HG03432 (cell line): ENCODE results near the gene BRAT1.
"Not testable (repeated sequence)": the region's sequence is repeated elsewhere in the genome, so short reads cannot be mapped to it uniquely, and the experiment has no call there.

ENCODE experiments used
- ATAC-seq: cut with Tn5 transposase; IDR thresholded peaks from one replicate; pipeline ENCODE4 v1.9.1; 2021; ENCODE audit warnings: mild to moderate bottlenecking, moderate library complexity; ENCODE audit not compliant: unreplicated experiment

BRAT1 gene

GRCh38 chr7:2564970-2565540 lies 9.7 kb upstream of the BRAT1 start:
- no peak for ATAC-seq

DNA sequence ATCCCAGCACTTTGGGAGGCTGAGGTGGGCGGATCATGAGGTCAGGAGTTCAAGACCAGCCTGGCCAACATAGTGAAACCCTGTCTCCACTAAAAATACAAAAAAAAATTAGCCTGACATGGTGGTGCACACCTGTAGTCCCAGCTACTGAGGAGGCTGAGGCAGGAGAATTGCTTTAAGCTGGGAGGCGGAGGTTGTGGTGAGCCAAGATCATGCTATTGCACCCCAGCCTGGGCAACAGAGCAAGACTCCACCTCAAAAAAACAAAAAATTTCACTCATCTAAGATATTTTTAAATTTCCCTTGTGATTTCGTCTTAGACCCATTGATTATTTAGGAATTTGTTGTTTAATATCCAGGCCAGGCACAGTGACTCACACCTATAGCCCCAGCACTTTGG lies 8.6 kb upstream of the BRAT1 start:
- not testable (repeated sequence) for ATAC-seq

GRCh38 chr7:2559283-2559950 lies 4.1 kb upstream of the BRAT1 start:
- ATAC-seq = peak; percentile 5

DNA sequence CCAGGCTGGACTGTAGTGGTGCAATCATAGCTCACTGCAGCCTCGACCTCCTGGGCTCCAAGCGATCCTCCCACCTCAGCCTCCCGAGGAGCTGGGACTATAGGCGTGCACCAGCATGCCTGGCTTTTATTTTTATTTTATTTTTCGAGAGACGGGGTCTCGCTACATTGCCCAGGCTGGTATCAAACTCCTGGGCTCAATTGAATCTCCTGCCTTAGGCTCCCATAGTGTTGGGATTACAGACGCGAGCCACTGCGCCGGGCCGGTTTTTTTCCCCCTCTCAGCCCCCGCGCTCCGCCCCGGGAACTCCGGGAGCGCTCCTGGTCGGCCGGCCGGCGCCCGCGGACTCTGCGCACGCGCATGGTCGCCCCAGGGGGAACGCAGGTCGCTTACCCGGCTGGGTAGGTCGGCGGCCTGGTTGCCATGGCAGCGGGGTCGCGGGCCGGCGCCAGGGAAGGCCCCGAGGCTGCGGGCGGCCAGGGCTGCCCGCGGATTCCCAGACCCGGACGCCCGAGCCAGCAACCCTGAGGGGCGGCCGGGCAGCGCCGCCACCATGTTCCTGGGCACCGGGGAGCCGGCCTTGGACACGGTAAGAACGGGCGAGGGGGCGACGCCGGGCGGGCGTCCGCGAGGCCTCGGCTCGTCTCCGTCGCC lies 3.4 kb upstream of the BRAT1 start, which contains the start of gene IQCE:
Gene IQCE (plus strand): TSS at position 351 of the 654 bp plus-strand sequence. CDS start 203 bp downstream, at position 554.
- ATAC-seq = peak; percentile 56

- no peak for ATAC-seq
Measured at GRCh38 chr7:2554661-2555111, 638 bp downstream of the BRAT1 start.

- no peak for ATAC-seq
Measured at GRCh38 chr7:2553831-2554581, 1.3 kb downstream of the BRAT1 start.

- no peak for ATAC-seq
Measured at GRCh38 chr7:2553108-2553507, 2.2 kb downstream of the BRAT1 start.

DNA sequence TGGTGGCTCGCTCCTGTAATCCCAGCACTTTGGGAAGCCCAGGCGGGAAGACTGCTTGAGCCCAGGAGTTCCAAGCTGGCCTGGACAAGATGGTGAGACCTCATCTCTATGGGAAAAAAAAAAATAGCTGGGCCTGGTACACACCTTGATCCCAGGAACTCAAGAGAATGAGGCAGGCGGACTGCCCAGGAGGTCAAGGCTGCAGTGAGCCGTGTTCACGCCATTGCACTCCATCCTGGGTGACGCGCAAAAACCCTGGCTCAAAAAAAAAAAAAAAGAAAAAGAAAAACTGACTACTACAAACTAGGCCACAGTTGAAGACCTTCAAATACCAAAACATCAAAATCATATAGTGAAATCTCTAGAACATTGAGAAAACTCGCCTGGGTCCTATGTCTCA lies 3.9 kb downstream of the BRAT1 start:
- no peak for ATAC-seq

DNA sequence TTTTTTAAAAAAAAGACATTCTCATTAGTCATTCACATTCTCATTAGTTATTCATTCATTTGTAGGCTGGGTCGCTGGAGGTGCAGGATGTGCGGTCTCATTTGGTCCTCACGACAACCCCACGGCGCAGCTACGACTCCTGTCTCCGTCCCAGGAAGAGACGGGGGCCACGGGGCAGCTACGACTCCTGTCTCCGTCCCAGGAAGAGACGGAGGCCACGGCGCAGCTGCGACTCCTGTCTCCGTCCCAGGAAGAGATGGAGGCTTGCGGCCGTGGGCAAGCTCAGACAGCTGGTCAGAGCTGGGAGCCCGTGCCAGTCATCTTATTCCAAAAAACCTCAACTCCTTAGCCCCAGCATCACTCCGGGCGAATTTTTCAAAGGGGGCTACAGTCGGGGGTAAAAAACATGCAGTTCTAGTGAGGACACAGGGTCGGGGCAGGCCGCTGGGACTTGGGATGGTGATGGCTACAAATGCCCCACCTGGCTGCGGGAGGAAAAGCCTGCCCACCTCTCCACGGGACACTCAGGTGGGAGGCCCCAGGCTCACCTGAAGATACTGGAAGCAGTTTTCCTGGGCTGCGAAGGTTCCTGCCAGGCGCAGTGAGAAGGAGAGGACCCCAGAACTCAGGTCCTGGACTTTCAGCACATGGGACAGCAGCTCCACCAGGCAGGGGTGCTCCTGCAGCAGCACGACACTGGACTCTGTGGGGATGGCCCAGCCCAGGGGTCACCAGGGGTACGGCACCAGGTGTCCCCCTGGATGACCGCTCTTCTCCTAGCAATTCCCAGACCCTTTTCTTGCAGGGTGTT lies 8.3 kb downstream of the BRAT1 start:
- no peak for ATAC-seq

GRCh38 chr7:2545746-2546425 lies 9.4 kb downstream of the BRAT1 start:
- ATAC-seq = no peak

DNA sequence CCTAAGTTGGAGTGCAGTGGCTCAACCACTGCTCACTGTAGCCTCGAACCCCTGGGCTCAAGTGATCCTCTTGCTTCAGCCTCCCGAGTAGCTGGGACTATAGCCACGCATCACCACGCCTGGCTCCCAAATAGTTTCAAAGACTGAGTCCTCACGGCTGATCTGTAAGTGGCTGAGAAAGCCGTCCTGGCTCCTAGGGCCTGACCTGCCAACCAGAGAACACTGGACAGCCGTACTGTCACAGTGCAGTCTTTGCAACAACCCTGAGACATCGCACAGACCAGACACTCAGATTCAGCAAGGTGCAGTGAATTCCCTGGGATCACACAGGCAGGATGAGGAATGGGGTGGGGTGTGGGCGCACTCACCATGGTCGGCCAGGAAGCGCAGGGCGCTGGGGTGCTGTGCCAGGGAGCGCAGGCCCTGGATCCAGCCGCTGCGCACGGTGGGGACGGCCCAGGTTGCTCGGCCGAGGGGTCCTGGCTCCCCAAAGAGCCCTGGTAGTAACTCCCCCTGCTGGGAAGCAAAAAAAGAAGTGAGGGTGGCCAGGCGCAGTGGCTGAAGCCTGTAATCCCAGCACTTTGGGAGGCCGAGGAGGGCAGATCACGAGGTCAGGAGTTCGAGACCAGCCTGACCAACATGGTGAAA lies 10.7 kb downstream of the BRAT1 start:
- ATAC-seq = no peak

GRCh38 chr7:2542916-2543871 lies 12.1 kb downstream of the BRAT1 start:
- ATAC-seq = no peak

DNA sequence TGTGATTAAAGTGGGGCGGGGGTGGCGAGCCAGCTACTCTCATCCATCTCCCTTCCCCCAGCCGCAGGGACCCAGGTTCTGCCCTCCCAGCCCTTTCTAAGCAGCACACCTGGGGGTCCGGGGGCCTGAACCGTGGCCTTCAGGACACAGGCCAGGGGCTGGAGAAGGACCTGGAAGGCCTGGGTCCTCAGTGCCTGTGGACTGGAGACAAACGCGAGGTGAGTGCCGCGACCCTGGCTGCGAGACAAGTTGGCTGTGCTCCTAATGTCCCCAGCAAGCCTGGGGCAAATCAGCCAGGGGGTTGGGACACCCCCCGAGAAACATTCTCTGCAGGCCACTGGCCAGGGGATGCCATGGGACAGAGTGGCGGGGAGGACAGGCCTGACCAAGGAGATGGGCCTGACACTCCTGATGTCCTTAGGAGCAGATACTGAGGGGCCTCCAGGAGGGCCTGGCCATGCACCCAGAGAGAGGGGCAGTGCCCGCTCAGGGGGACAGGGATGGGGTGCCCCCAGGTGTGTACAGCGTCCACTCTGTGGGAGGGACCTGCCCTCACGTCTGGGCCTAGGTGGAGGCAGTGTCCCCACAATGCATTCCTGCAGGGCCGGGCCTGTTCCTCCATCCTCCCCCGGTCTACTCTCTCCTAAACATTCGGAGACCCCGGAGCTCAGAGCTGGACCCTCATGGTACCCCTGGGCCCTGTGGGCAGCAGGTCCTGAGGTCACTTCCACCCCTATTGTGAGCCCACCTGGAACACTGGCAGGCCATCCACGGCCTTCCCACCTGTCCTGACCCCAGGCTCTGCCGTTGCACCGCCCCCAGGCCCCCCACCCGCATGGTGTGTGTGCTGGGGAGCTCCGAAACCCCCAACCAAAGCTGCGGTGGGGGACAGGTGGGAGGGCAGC lies 13.1 kb downstream of the BRAT1 start:
- ATAC-seq = no peak

DNA sequence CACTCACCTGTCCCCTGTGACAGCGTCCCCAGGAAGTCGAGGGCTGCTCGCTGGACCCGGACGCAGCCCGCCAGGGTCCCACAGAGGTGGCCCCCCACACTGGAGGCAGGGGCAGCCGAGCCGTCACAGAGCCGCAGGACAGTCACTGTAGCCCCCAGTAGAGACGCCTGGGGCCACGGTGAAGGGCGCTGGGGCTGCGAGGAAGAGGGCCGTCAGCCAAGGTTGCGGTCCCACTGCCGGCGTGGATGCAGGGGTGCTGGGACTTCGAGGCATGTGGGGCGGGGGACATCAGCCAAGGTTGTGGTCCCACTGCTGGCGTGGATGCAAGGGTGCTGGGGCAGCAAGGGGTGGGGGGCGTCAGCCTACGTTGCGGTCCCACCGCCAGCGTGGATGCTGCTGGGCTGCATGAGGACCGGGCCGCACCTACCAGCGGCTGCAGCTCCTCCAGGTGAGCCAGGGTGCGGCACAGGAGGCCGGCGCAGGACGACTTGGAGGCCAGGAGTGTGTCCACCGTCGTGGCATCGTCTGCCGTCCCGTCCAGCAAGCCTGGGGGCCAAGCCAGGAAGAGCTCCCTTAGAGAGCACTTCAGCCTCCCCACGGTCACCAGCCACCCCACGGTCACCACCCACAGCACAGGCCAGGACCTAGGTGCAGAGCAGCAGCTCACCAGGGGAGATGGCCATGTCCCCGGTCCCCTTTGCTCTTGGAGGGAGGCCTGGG lies 13.9 kb downstream of the BRAT1 start:
- no peak for ATAC-seq

DNA sequence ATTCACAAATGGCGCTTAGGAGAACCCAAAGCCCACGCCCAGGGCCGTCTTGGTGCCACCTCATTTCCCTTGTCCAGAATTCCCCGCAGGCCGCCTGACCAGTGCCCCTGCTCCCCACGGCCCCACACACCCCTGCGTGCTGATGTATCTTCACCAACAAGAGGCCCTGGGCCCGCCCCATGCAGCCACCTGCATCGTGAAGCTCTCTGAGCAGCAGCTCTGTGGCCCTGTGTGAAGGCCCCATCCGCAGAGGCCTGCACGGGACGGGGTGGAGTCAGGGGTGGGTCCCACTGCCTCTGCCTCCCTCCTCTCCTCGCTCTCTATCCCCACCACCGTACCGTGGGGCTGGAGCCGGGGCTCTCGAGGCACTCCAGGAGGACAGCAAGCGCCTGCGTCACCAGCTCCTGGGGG lies 14.7 kb downstream of the BRAT1 start:
- ATAC-seq = no peak

DNA sequence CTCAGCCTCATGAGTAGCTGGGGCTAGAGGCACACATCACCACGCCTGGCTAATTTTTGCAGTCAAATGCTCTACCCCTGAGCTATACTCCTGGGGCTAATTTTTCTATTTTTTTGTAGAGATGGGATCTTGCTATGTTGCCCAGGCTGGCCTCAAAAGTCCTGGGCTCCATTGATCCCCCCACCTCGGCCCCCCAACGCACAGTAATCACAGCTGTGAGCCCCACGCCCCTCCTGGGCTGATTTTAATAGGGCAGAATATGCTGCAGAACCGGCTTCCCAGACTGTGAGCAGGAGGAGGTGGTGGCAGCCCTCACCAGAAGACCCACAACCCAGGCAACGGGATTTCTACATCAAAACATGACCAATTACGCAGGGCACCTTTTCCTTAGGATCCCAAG lies 15.2 kb downstream of the BRAT1 start:
- ATAC-seq = no peak
